ENCODE results near the gene RELN.
A peak's percentile ranks its signal among the peaks of the same experiment; 100 is the strongest.

Gene RELN

GRCh38 chr7:103480771-103481170, 508.7 kb downstream of the RELN start:
- TF ChIP-seq CTCF (IDR thresholded peaks at IDR 0.05; ENCODE audit: low read depth, low read length) = no peak
- H3K4me3 ChIP-seq (ENCODE audit: low read depth, low read length) = no peak overlapping the region

- H3K4me3 ChIP-seq (ENCODE audit: low read depth, low read length) = no peak overlapping the region
- no peak for TF ChIP-seq CTCF (IDR thresholded peaks at IDR 0.05; ENCODE audit: low read depth, low read length)
These were observed 514.5 kb downstream of the RELN start for GRCh38 chr7:103474956-103475355.

GRCh38 chr7:103469095-103469948, 520.1 kb downstream of the RELN start:
- H3K4me3 ChIP-seq (ENCODE audit: low read depth, low read length) = no peak overlapping the region
- no peak for TF ChIP-seq CTCF (IDR thresholded peaks at IDR 0.05; ENCODE audit: low read depth, low read length)

GRCh38 chr7:103466814-103467213, 522.6 kb downstream of the RELN start:
- no peak for TF ChIP-seq CTCF (IDR thresholded peaks at IDR 0.05; ENCODE audit: low read depth, low read length)

GRCh38 chr7:103462358-103462757, 527.1 kb downstream of the RELN start:
- TF ChIP-seq CTCF (IDR thresholded peaks at IDR 0.05; ENCODE audit: low read depth, low read length) = no peak
- no peak overlapping the region for H3K4me3 ChIP-seq (ENCODE audit: low read depth, low read length)

More at GRCh38 chr7:103466814-103467213, 522.6 kb downstream of the RELN start:
- H3K4me3 ChIP-seq (ENCODE audit: low read depth, low read length) = no peak overlapping the region

GRCh38 chr7:103447073-103447960, 542.1 kb downstream of the RELN start:
- TF ChIP-seq CTCF (IDR thresholded peaks at IDR 0.05; ENCODE audit: low read depth, low read length) = peak; percentile 77

More at GRCh38 chr7:103447073-103447960, 542.1 kb downstream of the RELN start:
- no peak overlapping the region for H3K4me3 ChIP-seq (ENCODE audit: low read depth, low read length)
